ENCODE data around the gene MLLT11.

DNA sequence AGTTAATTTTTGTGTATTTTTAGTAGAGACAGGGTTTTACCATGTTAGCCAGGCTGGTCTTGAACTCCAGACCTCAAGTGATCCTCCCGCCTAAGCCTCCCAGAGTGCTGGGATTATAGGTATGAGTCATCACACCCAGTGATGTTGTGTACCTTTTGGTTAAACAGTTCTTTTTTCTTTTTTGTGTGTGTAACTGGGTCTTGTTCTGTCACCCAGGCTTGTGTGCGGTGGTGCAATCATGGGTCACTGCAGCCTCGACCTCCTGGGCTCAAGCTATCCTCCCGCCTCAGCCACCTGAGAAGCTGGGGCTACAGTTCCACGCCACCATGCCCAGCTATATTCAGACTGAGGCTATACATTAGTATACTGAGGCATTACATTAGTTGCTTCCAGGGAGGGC is 48.1 kb downstream of the MLLT11 start:
- TF ChIP-seq, protein P1, sequence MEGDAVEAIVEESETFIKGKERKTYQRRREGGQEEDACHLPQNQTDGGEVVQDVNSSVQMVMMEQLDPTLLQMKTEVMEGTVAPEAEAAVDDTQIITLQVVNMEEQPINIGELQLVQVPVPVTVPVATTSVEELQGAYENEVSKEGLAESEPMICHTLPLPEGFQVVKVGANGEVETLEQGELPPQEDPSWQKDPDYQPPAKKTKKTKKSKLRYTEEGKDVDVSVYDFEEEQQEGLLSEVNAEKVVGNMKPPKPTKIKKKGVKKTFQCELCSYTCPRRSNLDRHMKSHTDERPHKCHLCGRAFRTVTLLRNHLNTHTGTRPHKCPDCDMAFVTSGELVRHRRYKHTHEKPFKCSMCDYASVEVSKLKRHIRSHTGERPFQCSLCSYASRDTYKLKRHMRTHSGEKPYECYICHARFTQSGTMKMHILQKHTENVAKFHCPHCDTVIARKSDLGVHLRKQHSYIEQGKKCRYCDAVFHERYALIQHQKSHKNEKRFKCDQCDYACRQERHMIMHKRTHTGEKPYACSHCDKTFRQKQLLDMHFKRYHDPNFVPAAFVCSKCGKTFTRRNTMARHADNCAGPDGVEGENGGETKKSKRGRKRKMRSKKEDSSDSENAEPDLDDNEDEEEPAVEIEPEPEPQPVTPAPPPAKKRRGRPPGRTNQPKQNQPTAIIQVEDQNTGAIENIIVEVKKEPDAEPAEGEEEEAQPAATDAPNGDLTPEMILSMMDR (IDR thresholded peaks at IDR 0.05) = no peak
- no peak for TF ChIP-seq POLR2A (IDR thresholded peaks at IDR 0.05)

All from adrenal gland (tissue), 5 donors.